Jurkat, Clone E6-1 (cell line): Measurements from ENCODE around the gene NHS.
"Not testable (repeated sequence)": the region's sequence is repeated elsewhere in the genome, so short reads cannot be mapped to it uniquely, and the experiment has no call there.

Source experiments
- DNase-seq: peaks from one replicate; pipeline ENCODE4 v3.0.0-alpha.2; 2011; ENCODE audit warnings: low read depth, low spot score
- H3K4me3 ChIP-seq: 2 replicates; pipeline ENCODE4 v1.5.1; 2011; ENCODE audit warnings: mild to moderate bottlenecking, low read length, control low read depth, moderate library complexity

Gene NHS

DNA sequence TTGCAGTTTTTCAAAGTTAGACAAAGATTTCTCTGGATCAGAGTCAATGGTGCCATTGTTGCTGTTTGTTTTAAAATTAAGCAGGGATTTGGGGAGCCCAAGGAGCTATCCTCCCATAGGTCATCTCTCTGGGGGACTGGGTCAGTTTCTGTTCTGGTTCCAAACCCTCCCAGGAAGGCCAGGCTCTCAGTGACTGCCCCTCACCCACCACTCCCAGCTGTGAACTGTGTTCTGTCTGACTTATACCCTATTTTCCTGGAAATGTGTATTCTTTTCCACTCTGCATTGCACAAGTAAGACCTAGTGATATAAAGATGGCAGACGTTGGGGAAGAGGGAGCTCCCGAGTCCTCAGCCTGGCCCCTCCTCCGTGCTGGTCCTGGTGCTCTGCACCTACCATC is 65.8 kb downstream of the NHS start:
- H3K4me3 ChIP-seq = no peak overlapping the region
- no peak for DNase-seq

DNA sequence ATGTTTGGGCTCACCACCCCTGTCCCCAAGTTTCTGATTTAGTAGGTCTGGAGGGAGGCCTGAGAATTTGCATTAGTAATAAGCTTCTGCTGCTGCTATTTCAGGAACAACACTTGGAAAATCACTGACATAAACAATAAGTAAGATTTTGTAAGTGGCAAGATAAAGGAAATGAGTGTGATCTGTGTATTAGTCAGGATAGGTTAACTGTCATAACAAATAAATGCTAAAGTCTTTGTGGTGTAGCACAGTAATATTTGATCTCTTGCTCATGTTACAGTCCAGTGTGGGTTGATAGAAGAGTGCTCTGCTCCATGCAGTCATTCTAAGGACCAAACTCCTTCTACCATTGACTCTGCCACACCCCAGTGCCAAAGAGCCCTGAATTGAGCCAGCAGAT is 67.0 kb downstream of the NHS start:
- DNase-seq = no peak
- no peak overlapping the region for H3K4me3 ChIP-seq

- no peak overlapping the region for H3K4me3 ChIP-seq
- no peak for DNase-seq
These were observed 67.9 kb downstream of the NHS start for GRCh38 chrX:17442898-17443297.

GRCh38 chrX:17443556-17443955 is 68.6 kb downstream of the NHS start:
- H3K4me3 ChIP-seq = no peak overlapping the region

DNA sequence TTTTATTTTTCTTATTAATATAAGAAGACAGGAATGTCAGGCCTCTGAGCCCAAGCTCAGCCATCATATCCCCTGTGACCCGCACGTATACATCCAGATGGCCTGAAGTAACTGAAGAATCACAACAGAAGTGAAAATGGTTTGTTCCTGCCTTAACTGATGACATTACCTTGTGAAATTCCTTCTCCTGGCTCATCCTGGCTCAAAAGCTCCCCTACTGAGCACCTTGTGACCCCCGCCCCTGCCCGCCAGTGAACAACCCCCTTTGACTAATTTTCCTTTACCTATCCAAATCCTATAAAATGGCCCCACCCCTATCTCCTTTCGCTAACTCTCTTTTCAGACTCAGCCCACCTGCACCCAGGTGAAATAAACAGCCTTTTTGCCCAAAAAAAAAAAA is 71.3 kb downstream of the NHS start:
- DNase-seq, H3K4me3 ChIP-seq: not testable (repeated sequence)

More at GRCh38 chrX:17443556-17443955, 68.6 kb downstream of the NHS start:
- DNase-seq = no peak

DNA sequence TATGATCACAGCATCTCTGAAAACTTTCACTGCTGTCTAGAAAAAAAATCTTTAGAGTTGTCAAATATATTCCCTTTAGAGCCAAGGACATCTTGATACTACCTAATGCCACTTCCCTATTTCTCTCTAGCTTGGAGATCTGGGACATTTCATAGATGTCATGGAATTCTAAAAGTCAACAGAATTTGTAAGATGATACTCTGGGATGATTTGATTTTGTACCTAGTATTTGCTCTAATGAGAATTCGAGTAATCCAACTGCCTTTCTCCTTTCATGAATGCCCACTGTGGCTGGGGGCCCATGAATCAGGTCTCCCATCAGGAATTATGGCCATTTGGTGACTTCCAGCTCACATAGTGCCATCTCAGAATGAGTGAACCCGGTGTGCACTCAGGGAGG is 73.2 kb downstream of the NHS start:
- no peak for DNase-seq
- H3K4me3 ChIP-seq = no peak overlapping the region

DNA sequence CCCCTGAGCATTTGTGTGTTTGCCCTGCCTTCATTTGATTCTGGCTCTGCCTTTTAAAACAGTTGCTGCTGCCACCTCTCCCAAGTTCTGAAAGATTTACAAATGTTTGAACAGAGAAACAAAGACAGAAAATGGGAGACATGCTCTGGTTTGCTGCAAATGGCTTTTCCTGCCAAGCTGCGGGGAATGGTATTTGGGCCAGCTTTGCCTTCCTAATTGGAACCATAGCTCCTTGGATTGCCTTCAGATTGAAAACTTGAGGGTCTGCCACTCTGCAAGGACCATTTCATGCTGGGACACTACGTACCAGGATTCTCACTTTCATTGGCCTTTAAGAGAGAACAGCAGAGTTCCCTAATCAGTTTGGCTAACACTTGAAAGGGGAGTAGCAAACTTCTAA is 74.9 kb downstream of the NHS start:
- H3K4me3 ChIP-seq = no peak overlapping the region
- DNase-seq = no peak

DNA sequence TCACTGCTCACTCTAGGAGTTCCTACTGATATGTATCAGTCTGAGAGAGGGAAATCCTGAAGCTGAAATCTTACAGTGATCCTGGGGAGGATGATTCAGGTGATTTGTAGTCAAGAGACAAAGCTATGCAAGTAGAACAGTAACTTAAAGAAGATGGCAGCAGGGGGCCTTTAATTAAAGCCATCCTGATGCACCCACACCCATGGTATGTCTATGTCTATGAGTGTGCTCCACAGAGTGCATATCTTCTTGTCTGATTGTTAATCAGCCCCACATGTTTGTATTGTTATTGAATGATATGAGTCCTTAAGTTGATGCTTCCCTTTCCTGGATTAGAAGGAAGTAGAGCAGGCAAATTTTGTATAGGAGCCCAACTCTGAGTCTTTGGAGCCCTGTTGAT is 78.8 kb downstream of the NHS start:
- no peak for DNase-seq
- no peak overlapping the region for H3K4me3 ChIP-seq

DNA sequence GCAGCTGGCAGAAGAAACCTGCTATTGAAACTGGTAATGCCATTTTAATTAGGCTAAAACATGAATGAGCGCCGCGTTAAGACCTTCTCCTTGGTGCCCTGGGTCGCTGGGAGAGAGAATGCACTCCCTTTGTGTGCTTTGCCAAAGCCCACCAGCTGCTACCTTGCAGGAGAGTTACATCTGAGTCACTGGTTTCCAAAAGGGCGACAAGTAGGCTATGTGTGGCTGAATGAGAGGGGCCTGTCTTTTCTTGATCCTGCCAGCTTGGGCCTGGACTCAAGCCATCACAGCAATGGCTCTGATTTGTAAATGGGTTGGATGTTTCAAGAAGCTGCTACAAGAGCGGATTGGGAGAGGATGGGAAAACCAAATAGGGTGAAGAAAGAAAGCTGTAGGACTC is 81.5 kb downstream of the NHS start:
- no peak for DNase-seq
- no peak overlapping the region for H3K4me3 ChIP-seq

GRCh38 chrX:17459008-17459611 is 84.1 kb downstream of the NHS start:
- DNase-seq = no peak
- H3K4me3 ChIP-seq = no peak overlapping the region

DNA sequence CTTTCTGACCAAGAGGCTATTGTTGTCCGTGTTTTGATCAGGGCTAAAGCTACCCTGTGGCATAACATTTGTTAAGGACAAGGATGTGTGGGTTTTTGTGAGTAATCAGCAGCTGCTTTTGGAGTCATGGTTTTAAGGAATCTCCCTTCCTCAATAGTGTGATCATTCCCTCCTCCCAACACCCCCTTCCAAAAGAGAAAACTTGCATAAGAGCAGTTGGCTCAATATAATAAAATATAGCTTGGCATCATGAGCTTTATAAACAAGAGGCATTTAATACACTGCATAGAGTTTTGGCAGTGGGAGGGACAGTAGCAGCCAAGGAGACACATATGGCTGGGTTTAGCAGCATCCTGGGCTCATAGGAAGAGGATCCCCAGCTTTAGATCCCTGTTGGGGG is 84.7 kb downstream of the NHS start:
- H3K4me3 ChIP-seq = no peak overlapping the region

GRCh38 chrX:17462881-17463280 is 87.9 kb downstream of the NHS start:
- no peak for DNase-seq
- no peak overlapping the region for H3K4me3 ChIP-seq

More for the DNA sequence above, 84.7 kb downstream of the NHS start:
- no peak for DNase-seq

DNA sequence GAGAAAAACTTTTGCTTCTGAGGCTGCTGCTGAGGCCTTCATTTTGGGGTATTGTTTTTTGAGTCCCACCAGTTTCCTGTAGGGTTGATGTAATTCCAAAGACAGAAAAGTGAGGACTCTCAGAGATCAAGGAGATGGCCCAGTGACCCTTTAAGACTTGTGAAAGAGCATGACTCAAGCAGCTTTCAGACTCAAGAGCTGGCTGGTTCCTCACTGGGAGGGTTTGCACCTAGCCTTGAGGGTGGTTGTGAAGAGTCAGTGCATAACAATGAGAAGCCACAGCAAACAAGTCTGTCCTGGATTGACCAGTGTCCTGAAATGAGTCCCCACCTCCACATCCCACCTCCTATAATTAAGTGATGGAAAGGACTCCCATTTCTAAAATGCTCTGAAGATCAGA is 89.2 kb downstream of the NHS start:
- no peak for DNase-seq
- no peak overlapping the region for H3K4me3 ChIP-seq

- DNase-seq = no peak
- no peak overlapping the region for H3K4me3 ChIP-seq
These were observed 90.2 kb downstream of the NHS start for GRCh38 chrX:17465201-17465600.

DNA sequence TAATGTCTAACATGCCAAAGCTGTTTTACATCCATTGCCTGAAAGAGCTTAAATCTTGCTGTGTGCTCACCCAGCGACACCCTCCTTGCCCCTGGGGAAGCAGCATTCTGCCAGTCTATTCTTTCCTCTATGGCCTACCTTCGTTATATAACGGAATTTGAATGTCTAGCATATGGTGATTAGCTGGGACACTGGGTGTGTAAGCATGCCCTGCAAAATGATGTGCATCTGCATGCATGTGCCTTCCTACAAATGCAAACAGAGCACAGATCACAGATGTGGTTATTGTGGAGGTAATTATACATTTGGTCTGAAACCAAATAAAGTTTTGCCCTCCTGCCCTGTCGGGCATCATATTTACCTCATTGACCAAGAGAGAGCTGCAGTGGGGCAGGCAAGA is 90.8 kb downstream of the NHS start:
- DNase-seq = no peak

DNA sequence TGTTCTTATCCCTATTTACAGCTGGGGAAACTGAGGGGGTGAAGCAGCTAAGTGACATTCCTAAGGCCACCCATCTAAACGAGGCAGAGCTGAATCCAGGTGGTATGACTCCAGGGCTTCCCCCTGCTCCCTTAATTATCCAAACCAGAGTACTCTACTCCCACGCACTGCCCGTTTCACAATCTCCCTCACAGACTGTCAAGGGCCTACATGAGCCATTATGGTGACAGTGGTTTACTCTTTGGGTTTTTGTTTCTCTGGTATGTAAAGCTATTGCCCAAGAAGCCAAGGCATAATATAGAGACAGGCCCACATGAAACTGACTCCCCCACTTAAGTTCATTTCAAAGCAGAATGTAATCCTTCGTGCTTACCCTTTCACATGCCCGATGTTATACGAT is 95.1 kb downstream of the NHS start:
- no peak overlapping the region for H3K4me3 ChIP-seq
- DNase-seq = no peak

More for the DNA sequence above, 90.8 kb downstream of the NHS start:
- no peak overlapping the region for H3K4me3 ChIP-seq

DNA sequence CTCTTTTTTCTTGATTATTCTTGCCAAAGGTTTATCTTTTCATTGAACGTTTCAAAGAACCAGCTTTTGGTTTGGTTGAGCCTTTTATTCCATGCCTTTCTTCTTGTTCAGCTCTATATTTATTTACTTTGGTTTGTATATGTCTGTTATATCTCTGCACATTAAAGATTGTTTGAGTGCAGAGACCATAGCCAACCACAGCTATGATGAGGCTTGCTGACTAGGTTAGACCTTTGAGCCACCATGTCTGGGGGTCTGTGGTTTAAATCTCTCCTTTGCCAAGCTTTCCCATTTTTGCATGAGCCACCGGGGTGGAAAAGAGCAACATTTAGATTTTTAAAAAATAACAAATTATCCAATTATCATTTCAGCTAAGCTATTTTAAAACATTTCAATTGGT is 96.1 kb downstream of the NHS start:
- H3K4me3 ChIP-seq = no peak overlapping the region
- no peak for DNase-seq

GRCh38 chrX:17471861-17472260 is 96.9 kb downstream of the NHS start:
- no peak for DNase-seq
- no peak overlapping the region for H3K4me3 ChIP-seq

DNA sequence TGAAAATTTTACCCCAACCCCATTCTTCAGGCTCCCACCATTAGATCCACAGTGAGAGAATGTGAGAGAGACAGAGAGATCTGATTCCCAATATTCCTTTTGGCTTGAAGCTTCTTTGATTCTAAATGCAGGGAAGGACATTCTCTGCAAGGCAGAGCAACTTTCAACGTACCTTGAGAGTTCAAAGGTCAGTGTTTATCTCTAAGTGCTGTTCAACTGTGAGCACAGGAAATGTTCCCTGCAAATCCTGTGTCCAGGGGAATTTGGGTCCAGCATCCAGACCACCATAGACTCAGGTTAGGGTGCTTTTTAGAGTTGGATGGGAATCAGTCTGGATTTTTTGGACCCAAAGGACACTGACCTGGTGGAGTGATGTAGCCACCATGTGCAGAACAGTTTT is 97.4 kb downstream of the NHS start:
- H3K4me3 ChIP-seq = no peak overlapping the region
- no peak for DNase-seq

DNA sequence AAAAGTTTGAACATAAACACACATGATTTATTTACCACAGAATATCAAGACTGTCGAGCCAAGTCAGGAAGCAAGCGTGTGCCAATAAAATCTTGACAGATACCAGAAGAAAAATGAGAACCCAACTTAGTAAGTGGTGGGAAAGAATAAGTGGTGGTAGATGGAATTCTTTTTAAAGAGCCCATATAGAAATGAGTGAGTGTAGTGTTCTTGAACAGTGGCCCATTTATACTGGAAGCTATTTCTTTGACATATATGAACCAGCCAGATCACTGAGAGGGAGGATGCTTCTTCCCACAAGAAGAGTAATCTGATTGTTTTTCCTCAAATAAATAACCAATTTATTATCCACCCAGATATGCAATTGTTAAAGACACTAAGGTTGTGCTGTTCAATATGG is 98.0 kb downstream of the NHS start:
- H3K4me3 ChIP-seq = no peak overlapping the region
- no peak for DNase-seq

- no peak overlapping the region for H3K4me3 ChIP-seq
- no peak for DNase-seq
These were observed 99.9 kb downstream of the NHS start for GRCh38 chrX:17474892-17475291.
